PC-3 (cell line): ENCODE measurements around the gene KIAA1217. TPM values are rescaled to one million over a fixed set of nuclear protein-coding genes. Genes with fewer than 3 reads are reported as not detected.

Experiments used
- ATAC-seq: fragments of 200-7000 bp; cut with Tn5 transposase; 2 replicates; pipeline ENCODE4 v1.9.1; 2020; ENCODE audit warnings: mild to moderate bottlenecking, moderate library complexity
- BruUV-seq: library from RNA; stranded (reverse); fragments of 400-500 nt; replicated peaks from 2 replicates; lab custom pipeline; 2021; lab: Mats Ljungman, UMichigan
- CTCF ChIA-PET: fragments of 300-600 bp; sonication (Branson Sonifier 250); formaldehyde crosslinking; loops from one replicate; lab custom pipeline; 2022; ENCODE audit warnings: antibody characterized with exemption; lab: Charles Lee
- POLR2A ChIA-PET: fragments of 300-600 bp; sonication (Branson Sonifier 250); formaldehyde crosslinking; loops from one replicate; lab custom pipeline; 2022; ENCODE audit warnings: antibody characterized with exemption; ENCODE audit not compliant: unreplicated experiment; lab: Charles Lee
- DNase-seq: peaks from one replicate; pipeline ENCODE4 v3.0.0-alpha.2; 2015
- H2AFZ ChIP-seq: fragments of 300-600 bp; sonication (generic); 2 replicates; pipeline ENCODE4 v1.6.0; 2016; ENCODE audit warnings: antibody characterized with exemption, low read length
- H3F3A ChIP-seq: fragments of 300-600 bp; sonication (generic); one replicate; pipeline ENCODE4 v1.6.0; 2017; ENCODE audit warnings: antibody characterized with exemption, low read length, control low read depth, mild to moderate bottlenecking; ENCODE audit not compliant: unreplicated experiment
- H3K27ac ChIP-seq: fragments of 300-600 bp; sonication (generic); 2 replicates; pipeline ENCODE4 v1.5.1; 2016; ENCODE audit warnings: mild to moderate bottlenecking, low read length
- H3K27me3 ChIP-seq: fragments of 300-600 bp; sonication (generic); 2 replicates; pipeline ENCODE4 v1.6.1; 2016; ENCODE audit warnings: low read length, mixed read lengths
- H3K36me3 ChIP-seq: fragments of 300-600 bp; sonication (generic); 2 replicates; pipeline ENCODE4 v1.6.1; 2016; ENCODE audit warnings: low read depth, mixed run types, low read length, mixed read lengths
- H3K4me1 ChIP-seq: fragments of 300-600 bp; sonication (generic); 2 replicates; pipeline ENCODE4 v1.5.1; 2016; ENCODE audit warnings: low read length; ENCODE audit not compliant: insufficient read depth
- H3K4me2 ChIP-seq: fragments of 300-600 bp; sonication (generic); 2 replicates; pipeline ENCODE4 v1.6.0; 2016; ENCODE audit warnings: low read length
- H3K4me3 ChIP-seq: fragments of 300-600 bp; sonication (generic); 2 replicates; pipeline ENCODE4 v1.5.1; 2016; ENCODE audit warnings: mild to moderate bottlenecking, low read length, mixed read lengths
- H3K79me2 ChIP-seq: fragments of 300-600 bp; sonication (generic); 2 replicates; pipeline ENCODE4 v1.6.1; 2017; ENCODE audit warnings: low read length, mixed read lengths
- H3K9ac ChIP-seq: fragments of 300-600 bp; sonication (generic); 2 replicates; pipeline ENCODE4 v1.6.0; 2016; ENCODE audit warnings: mild to moderate bottlenecking, low read length
- H3K9me2 ChIP-seq: fragments of 300-600 bp; sonication (generic); replicated peaks from 2 replicates; pipeline ENCODE4 v1.6.1; 2016; ENCODE audit warnings: mixed run types, low read length, mixed read lengths
- H3K9me3 ChIP-seq: fragments of 300-600 bp; sonication (generic); 2 replicates; pipeline ENCODE4 v1.6.1; 2016; ENCODE audit warnings: low read length, mixed read lengths
- H4K20me1 ChIP-seq: fragments of 300-600 bp; sonication (generic); 2 replicates; pipeline ENCODE4 v1.6.1; 2016; ENCODE audit warnings: low read length, mixed read lengths
- EZH2 ChIP-seq: fragments of 300-600 bp; sonication (generic); IDR thresholded peaks from one replicate; pipeline ENCODE4 v1.6.1; 2017; ENCODE audit warnings: antibody characterized with exemption, mild to moderate bottlenecking, low read length; ENCODE audit not compliant: unreplicated experiment
- EZH2phosphoT487 ChIP-seq: fragments of 300-600 bp; sonication (generic); IDR thresholded peaks from 2 replicates; pipeline ENCODE4 v1.6.1; 2018; ENCODE audit warnings: mild to moderate bottlenecking, antibody characterized with exemption, low read length, borderline replicate concordance
- intact Hi-C: fragments of 100-400 bp; cut with micrococcal nuclease; formaldehyde crosslinking; loops from 2 replicates; pipeline ENCODE4 v1.9.0; 2023
- total RNA-seq: library from RNA; depleted of rRNA; stranded (reverse); fragments of >200 nt; gene quantifications from 2 replicates; pipeline ENCODE4 v1.2.3, GENCODE V29; 2014
- TF ChIP-seq, protein P1 (sequence below): fragments of 300-600 bp; sonication (generic); conservative IDR thresholded peaks from 2 replicates; pipeline ENCODE4 v1.5.1; 2017; ENCODE audit warnings: antibody characterized with exemption, low read depth, mild to moderate bottlenecking, low read length

Gene KIAA1217
- total RNA-seq, 1 experiment from 2014 or later: 16.0 TPM

DNA sequence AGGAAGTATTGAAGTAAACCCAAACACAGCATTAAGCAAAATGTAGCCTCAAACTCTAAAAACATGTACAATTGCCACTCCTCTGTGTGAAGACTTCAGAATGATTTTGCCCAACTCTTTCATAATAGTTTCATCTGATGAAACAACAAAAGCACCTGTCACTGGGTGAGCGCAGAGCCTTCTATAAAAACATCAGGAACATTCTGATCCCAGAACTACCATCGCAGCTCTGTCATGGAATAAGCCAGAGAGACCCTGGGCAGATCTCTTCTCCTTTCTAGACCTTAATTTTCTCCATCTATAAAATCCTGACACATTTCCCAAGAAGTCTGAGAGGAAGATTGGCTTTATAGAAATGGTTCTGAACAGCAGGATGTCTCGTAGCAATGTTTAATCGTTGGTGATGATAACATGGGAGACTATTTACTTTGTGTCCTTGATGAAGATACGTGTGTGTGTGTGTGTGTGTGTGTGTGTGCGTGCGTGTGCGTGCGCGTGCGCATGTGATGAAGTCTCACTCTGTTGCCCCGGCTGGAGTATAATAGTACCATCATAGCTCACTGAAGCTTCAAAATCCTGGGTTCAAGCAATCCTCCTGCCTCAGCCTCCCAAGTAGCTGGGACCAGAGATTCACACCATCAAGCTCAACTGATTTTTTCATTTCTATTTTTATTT is 198.0 kb downstream of the KIAA1217 start:
- Histone ChIP-seq H3K9me2 (no peaks in the 10 kb centered on the region), H3K4me3 (no peak overlapping the region), H3K9me3 (no peaks in the 10 kb centered on the region), H3K27ac (no peak overlapping the region), H3K27me3 (no peaks in the 10 kb centered on the region), H3K9ac (no peak overlapping the region), H3F3A (no peaks in the 10 kb centered on the region), H4K20me1 (no peaks in the 10 kb centered on the region), H3K36me3 (no peaks in the 10 kb centered on the region), H3K79me2 (no peaks in the 10 kb centered on the region), H3K4me1 (no peaks in the 10 kb centered on the region), H3K4me2 (no peak overlapping the region), H2AFZ (no peak overlapping the region)
- ATAC-seq: no peak
- DNase-seq: no peak
- no TSS peak for BruUV-seq
- TF ChIP-seq, protein P1, sequence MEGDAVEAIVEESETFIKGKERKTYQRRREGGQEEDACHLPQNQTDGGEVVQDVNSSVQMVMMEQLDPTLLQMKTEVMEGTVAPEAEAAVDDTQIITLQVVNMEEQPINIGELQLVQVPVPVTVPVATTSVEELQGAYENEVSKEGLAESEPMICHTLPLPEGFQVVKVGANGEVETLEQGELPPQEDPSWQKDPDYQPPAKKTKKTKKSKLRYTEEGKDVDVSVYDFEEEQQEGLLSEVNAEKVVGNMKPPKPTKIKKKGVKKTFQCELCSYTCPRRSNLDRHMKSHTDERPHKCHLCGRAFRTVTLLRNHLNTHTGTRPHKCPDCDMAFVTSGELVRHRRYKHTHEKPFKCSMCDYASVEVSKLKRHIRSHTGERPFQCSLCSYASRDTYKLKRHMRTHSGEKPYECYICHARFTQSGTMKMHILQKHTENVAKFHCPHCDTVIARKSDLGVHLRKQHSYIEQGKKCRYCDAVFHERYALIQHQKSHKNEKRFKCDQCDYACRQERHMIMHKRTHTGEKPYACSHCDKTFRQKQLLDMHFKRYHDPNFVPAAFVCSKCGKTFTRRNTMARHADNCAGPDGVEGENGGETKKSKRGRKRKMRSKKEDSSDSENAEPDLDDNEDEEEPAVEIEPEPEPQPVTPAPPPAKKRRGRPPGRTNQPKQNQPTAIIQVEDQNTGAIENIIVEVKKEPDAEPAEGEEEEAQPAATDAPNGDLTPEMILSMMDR: no peak
- TF ChIP-seq EZH2: no peak
- no peak for TF ChIP-seq EZH2phosphoT487
- POLR2A ChIA-PET: no interaction called here
- intact Hi-C loops: no loop called here
- CTCF ChIA-PET: no interaction called here

GRCh38 chr10:24407928-24408327 is 199.0 kb downstream of the KIAA1217 start:
- Histone ChIP-seq H3K27me3 (no peaks in the 10 kb centered on the region), H3F3A (no peaks in the 10 kb centered on the region), H3K9me3 (no peaks in the 10 kb centered on the region), H3K4me3 (no peak overlapping the region), H3K4me2 (no peak overlapping the region), H3K36me3 (no peaks in the 10 kb centered on the region), H3K4me1 (no peaks in the 10 kb centered on the region), H3K9ac (no peak overlapping the region), H3K79me2 (no peaks in the 10 kb centered on the region), H3K9me2 (no peaks in the 10 kb centered on the region), H4K20me1 (no peaks in the 10 kb centered on the region), H3K27ac (no peak overlapping the region), H2AFZ (no peak overlapping the region)
- intact Hi-C loops: no loop called here
- no peak for ATAC-seq
- no TSS peak for BruUV-seq
- ChIA-PET POLR2A (no interaction called here), CTCF (no interaction called here)
- no peak for TF ChIP-seq EZH2phosphoT487
- no peak for TF ChIP-seq EZH2
- TF ChIP-seq, protein P1: no peak
- DNase-seq: no peak

DNA sequence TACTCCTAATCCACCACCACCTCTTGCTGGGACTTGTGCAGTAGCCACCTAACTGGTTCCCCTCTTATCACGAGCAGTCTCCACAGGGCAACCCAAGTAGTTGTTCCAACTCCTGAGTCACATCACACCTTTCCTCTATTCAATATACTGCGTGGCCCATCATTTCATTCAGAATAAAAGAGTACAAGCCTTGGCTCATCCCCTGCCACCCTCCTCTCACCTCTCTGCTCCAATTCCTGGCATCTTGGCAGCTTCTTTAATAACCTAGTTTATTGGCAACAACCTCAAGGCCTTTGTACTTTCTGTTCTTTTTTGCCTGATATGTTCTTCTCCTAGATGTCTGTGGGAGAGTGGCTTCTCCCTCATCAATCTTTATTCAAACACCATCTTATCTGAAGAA is 199.4 kb downstream of the KIAA1217 start:
- no peak overlapping the region for H3K4me2 ChIP-seq
- TF ChIP-seq EZH2phosphoT487 (no peak), EZH2 (no peak)
- TF ChIP-seq, protein P1: no peak
- no peaks in the 10 kb centered on the region for H3K27me3 ChIP-seq
- ChIA-PET CTCF (no interaction called here), POLR2A (no interaction called here)
- no peak for ATAC-seq
- no peaks in the 10 kb centered on the region for H3K36me3 ChIP-seq
- no TSS peak for BruUV-seq
- H3K27ac ChIP-seq: no peak overlapping the region
- H3K4me1 ChIP-seq: no peaks in the 10 kb centered on the region
- H3K9ac ChIP-seq: no peak overlapping the region
- H3K9me3 ChIP-seq: no peaks in the 10 kb centered on the region
- no peaks in the 10 kb centered on the region for H3F3A ChIP-seq
- no peaks in the 10 kb centered on the region for H3K9me2 ChIP-seq
- no peak overlapping the region for H3K4me3 ChIP-seq
- DNase-seq: no peak
- intact Hi-C loops: no loop called here
- no peaks in the 10 kb centered on the region for H3K79me2 ChIP-seq
- no peak overlapping the region for H2AFZ ChIP-seq
- no peaks in the 10 kb centered on the region for H4K20me1 ChIP-seq
